ENCODE results near the gene CXCL5. TPM values are rescaled to one million over a fixed set of nuclear protein-coding genes. Genes with fewer than 3 reads are reported as not detected.
"Not testable (repeated sequence)": the region's sequence is repeated elsewhere in the genome, so short reads cannot be mapped to it uniquely, and the experiment has no call there.

The CXCL5 gene
- total RNA-seq, 1 donor from 2014 or later = not detected

- peaks cover 0 to 23% of the 10 kb centered on the region in 2 donors for H3K9me3 ChIP-seq
- H3K4me1 ChIP-seq = no peaks in the 10 kb centered on the region
- no peaks in the 10 kb centered on the region for H3K36me3 ChIP-seq
- TF ChIP-seq, protein P1, sequence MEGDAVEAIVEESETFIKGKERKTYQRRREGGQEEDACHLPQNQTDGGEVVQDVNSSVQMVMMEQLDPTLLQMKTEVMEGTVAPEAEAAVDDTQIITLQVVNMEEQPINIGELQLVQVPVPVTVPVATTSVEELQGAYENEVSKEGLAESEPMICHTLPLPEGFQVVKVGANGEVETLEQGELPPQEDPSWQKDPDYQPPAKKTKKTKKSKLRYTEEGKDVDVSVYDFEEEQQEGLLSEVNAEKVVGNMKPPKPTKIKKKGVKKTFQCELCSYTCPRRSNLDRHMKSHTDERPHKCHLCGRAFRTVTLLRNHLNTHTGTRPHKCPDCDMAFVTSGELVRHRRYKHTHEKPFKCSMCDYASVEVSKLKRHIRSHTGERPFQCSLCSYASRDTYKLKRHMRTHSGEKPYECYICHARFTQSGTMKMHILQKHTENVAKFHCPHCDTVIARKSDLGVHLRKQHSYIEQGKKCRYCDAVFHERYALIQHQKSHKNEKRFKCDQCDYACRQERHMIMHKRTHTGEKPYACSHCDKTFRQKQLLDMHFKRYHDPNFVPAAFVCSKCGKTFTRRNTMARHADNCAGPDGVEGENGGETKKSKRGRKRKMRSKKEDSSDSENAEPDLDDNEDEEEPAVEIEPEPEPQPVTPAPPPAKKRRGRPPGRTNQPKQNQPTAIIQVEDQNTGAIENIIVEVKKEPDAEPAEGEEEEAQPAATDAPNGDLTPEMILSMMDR (IDR thresholded peaks at IDR 0.05) = no peak
- DNase-seq (ENCODE audit: low spot score in 2 of 2) = no peak
- no peak overlapping the region for H3K27ac ChIP-seq
- no peaks in the 10 kb centered on the region for H3K27me3 ChIP-seq
- intact Hi-C loops (cut with DNase I) = no loop called here
- no peak overlapping the region for H3K4me3 ChIP-seq
Measured at GRCh38 chr4:73970011-73970410, 28.5 kb downstream of the CXCL5 start.

GRCh38 chr4:73967866-73968265 is 30.6 kb downstream of the CXCL5 start:
- Histone ChIP-seq H3K9me3 (peaks cover 0 to 19% of the 10 kb centered on the region in 2 donors), H3K36me3 (no peaks in the 10 kb centered on the region), H3K4me3 (no peak overlapping the region), H3K27me3 (no peaks in the 10 kb centered on the region), H3K27ac (no peak overlapping the region), H3K4me1 (no peaks in the 10 kb centered on the region)
- DNase-seq (ENCODE audit: low spot score in 2 of 2) = no peak
- TF ChIP-seq, protein P1 (IDR thresholded peaks at IDR 0.05) = no peak
- intact Hi-C loops (cut with DNase I) = no loop called here

GRCh38 chr4:73964862-73965611 is 33.4 kb downstream of the CXCL5 start:
- H3K4me3 ChIP-seq = no peak overlapping the region
- H3K36me3 ChIP-seq = no peaks in the 10 kb centered on the region
- peaks cover 0 to 4% of the 10 kb centered on the region in 2 donors for H3K9me3 ChIP-seq
- TF ChIP-seq, protein P1 (IDR thresholded peaks at IDR 0.05) = no peak
- H3K27ac ChIP-seq = no peak overlapping the region
- intact Hi-C loops (cut with DNase I) = no loop called here
- no peaks in the 10 kb centered on the region for H3K4me1 ChIP-seq
- no peaks in the 10 kb centered on the region for H3K27me3 ChIP-seq
- DNase-seq (ENCODE audit: low spot score in 2 of 2) = no peak

GRCh38 chr4:73962724-73963123 is 35.8 kb downstream of the CXCL5 start:
- no peaks in the 10 kb centered on the region for H3K4me1 ChIP-seq
- no peak for DNase-seq (ENCODE audit: low spot score in 2 of 2)
- H3K4me3 ChIP-seq = no peak overlapping the region
- H3K36me3 ChIP-seq = no peaks in the 10 kb centered on the region
- TF ChIP-seq, protein P1 (IDR thresholded peaks at IDR 0.05) = no peak
- H3K27me3 ChIP-seq = no peaks in the 10 kb centered on the region
- no peak overlapping the region for H3K27ac ChIP-seq
- peaks cover 0 to 10% of the 10 kb centered on the region in 2 donors for H3K9me3 ChIP-seq
- intact Hi-C loops (cut with DNase I) = no loop called here

- H3K27ac ChIP-seq; H3K4me3 ChIP-seq; intact Hi-C loops (cut with DNase I): not testable (repeated sequence)
Measured at GRCh38 chr4:73959041-73959440, 39.4 kb downstream of the CXCL5 start.

DNA sequence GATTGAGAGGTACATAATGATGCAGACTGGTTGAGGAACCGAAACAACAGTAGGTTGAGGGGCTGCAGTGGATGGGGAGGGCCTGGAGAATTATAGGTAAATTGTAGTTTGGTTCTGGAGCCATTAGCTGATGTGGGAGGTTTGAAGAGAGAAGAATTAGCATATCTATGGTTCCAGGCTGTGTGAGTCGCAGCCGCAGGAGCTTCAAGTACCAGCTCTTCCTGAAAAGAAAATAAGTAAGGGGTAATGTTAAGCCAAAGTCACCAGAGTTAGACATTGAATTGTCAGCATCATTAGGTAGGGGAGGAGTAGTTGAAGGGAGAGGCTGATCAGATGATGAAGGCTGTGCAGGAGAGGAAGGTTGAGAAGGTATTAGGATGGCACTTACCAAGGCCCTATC is 46.1 kb downstream of the CXCL5 start:
- TF ChIP-seq, protein P1 (IDR thresholded peaks at IDR 0.05) = no peak
- no peak overlapping the region for H3K27ac ChIP-seq

More at GRCh38 chr4:73959041-73959440, 39.4 kb downstream of the CXCL5 start:
- not testable (repeated sequence) for H3K27me3 ChIP-seq; H3K4me1 ChIP-seq; DNase-seq (ENCODE audit: low spot score in 2 of 2); H3K9me3 ChIP-seq; H3K36me3 ChIP-seq

DNA sequence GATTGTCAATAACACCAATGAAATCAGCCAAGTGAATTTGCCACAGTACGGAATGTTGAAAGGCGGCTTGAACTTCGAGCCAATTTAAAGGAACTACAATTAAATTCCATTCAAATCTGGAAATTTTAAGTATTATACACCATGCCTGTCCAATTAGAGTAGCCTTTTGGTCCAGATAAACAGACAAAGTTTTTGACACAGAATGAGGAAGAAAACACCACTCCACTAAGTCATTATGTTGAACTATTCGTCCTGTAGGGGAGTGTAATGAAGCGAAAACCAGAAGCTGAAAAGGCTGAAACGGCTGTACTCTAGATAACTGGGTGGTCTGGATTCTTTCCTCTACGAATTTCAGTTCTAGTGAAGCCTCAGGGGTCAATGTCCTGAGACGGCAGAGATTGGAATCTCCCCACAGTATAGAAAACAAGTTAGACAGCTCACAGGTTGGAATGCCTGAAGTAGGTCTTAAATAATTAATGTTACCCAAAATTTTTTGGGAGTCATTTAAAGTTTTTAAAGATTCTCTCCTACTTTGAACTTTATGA is 48.0 kb downstream of the CXCL5 start:
- H3K9me3 ChIP-seq; H3K4me1 ChIP-seq; H3K4me3 ChIP-seq; DNase-seq (ENCODE audit: low spot score in 2 of 2); intact Hi-C loops (cut with DNase I); H3K27me3 ChIP-seq; H3K27ac ChIP-seq; H3K36me3 ChIP-seq: not testable (repeated sequence)

More for the DNA sequence above, 46.1 kb downstream of the CXCL5 start:
- Histone ChIP-seq H3K36me3 (no peaks in the 10 kb centered on the region), H3K4me3 (no peak overlapping the region), H3K27me3 (no peaks in the 10 kb centered on the region), H3K9me3 (no peaks in the 10 kb centered on the region), H3K4me1 (no peaks in the 10 kb centered on the region)
- intact Hi-C loops (cut with DNase I) = no loop called here
- no peak for DNase-seq (ENCODE audit: low spot score in 2 of 2)

Data from ascending aorta (tissue), 2 donors.